ENCODE results near the gene MRPS10. TPM values are rescaled to one million over a fixed set of nuclear protein-coding genes. Genes with fewer than 3 reads are reported as not detected.
"Not testable (repeated sequence)": the region's sequence is repeated elsewhere in the genome, so short reads cannot be mapped to it uniquely, and the experiment has no call there.

The MRPS10 gene
- total and polyA plus RNA-seq, 3 donors from 2014 or later = 33.9 to 42.0 (median 35.8) TPM

GRCh38 chr6:42211726-42212125 is 5.9 kb downstream of the MRPS10 start:
- H3K9me3 ChIP-seq = no peaks in the 10 kb centered on the region
- WGBS, 2 donors = 89 to 94% methylated on average over 6 of the region's 6 CpGs
- H3K27me3 ChIP-seq = no peaks in the 10 kb centered on the region
- H3K4me3 ChIP-seq = no peak overlapping the region
- TF ChIP-seq POLR2A (IDR thresholded peaks at IDR 0.05) (no peak), CTCF (IDR thresholded peaks at IDR 0.05) (no peak)
- peaks cover 5% of the 10 kb centered on the region for H3K4me1 ChIP-seq
- H3K36me3 ChIP-seq (ENCODE audit: low read depth, missing control alignments) = no peaks in the 10 kb centered on the region
- intact Hi-C loops (cut with DNase I; ENCODE audit: low total_unique reads) = no loop called here
- H3K27ac ChIP-seq = no peak overlapping the region
- DNase-seq = no peak

GRCh38 chr6:42210551-42210950 is 7.1 kb downstream of the MRPS10 start:
- WGBS, 2 donors = 78 to 83% methylated on average over 1 of the region's 1 CpG
- Histone ChIP-seq H3K4me3 (no peak overlapping the region), H3K9me3 (no peaks in the 10 kb centered on the region), H3K27ac (no peak overlapping the region), H3K27me3 (no peaks in the 10 kb centered on the region), H3K4me1 (no peaks in the 10 kb centered on the region), H3K36me3 (ENCODE audit: low read depth, missing control alignments) (no peaks in the 10 kb centered on the region)
- TF ChIP-seq CTCF (IDR thresholded peaks at IDR 0.05) (no peak), POLR2A (IDR thresholded peaks at IDR 0.05) (no peak)
- intact Hi-C loops (cut with DNase I; ENCODE audit: low total_unique reads) = no loop called here
- DNase-seq = no peak

- DNase-seq; H3K27me3 ChIP-seq; H3K36me3 ChIP-seq (ENCODE audit: low read depth, missing control alignments); H3K4me1 ChIP-seq; H3K4me3 ChIP-seq; intact Hi-C loops (cut with DNase I; ENCODE audit: low total_unique reads); H3K27ac ChIP-seq; H3K9me3 ChIP-seq: not testable (repeated sequence)
- WGBS, 2 donors = 85 to 92% methylated on average over 2 of the region's 2 CpGs
These were observed 10.1 kb downstream of the MRPS10 start for GRCh38 chr6:42207559-42207958.

GRCh38 chr6:42204768-42205282 is 12.8 kb downstream of the MRPS10 start:
- TF ChIP-seq POLR2A (IDR thresholded peaks at IDR 0.05) (no peak), CTCF (IDR thresholded peaks at IDR 0.05) (no peak)
- 94 to 98% methylated on average over 4 of the region's 4 CpGs for WGBS, 2 donors
- Histone ChIP-seq H3K27me3 (no peaks in the 10 kb centered on the region), H3K27ac (no peak overlapping the region), H3K9me3 (no peaks in the 10 kb centered on the region), H3K36me3 (ENCODE audit: low read depth, missing control alignments) (no peaks in the 10 kb centered on the region), H3K4me1 (no peaks in the 10 kb centered on the region), H3K4me3 (no peak overlapping the region)
- intact Hi-C loops (cut with DNase I; ENCODE audit: low total_unique reads) = no loop called here
- no peak for DNase-seq

GRCh38 chr6:42203183-42203582 is 14.5 kb downstream of the MRPS10 start:
- Histone ChIP-seq H3K27me3 (no peaks in the 10 kb centered on the region), H3K4me1 (no peaks in the 10 kb centered on the region), H3K4me3 (no peak overlapping the region), H3K9me3 (no peaks in the 10 kb centered on the region), H3K36me3 (ENCODE audit: low read depth, missing control alignments) (no peaks in the 10 kb centered on the region), H3K27ac (no peak overlapping the region)
- intact Hi-C loops (cut with DNase I; ENCODE audit: low total_unique reads) = no loop called here
- TF ChIP-seq POLR2A (IDR thresholded peaks at IDR 0.05) = no peak
- TF ChIP-seq CTCF (IDR thresholded peaks at IDR 0.05) = no peak
- WGBS, 2 donors = 83 to 89% methylated on average over 3 of the region's 3 CpGs
- no peak for DNase-seq

- not testable (repeated sequence) for H3K27ac ChIP-seq
These were observed 15.3 kb downstream of the MRPS10 start for GRCh38 chr6:42202131-42202915.

More at GRCh38 chr6:42202131-42202915, 15.3 kb downstream of the MRPS10 start:
- H3K27me3 ChIP-seq; H3K4me1 ChIP-seq; intact Hi-C loops (cut with DNase I; ENCODE audit: low total_unique reads); H3K36me3 ChIP-seq (ENCODE audit: low read depth, missing control alignments); H3K4me3 ChIP-seq; DNase-seq; H3K9me3 ChIP-seq: not testable (repeated sequence)
- 89 to 90% methylated on average over 13 of the region's 13 CpGs for WGBS, 2 donors

Data from testis (tissue), 3 donors.